ENCODE data around the gene MED12.

DNA sequence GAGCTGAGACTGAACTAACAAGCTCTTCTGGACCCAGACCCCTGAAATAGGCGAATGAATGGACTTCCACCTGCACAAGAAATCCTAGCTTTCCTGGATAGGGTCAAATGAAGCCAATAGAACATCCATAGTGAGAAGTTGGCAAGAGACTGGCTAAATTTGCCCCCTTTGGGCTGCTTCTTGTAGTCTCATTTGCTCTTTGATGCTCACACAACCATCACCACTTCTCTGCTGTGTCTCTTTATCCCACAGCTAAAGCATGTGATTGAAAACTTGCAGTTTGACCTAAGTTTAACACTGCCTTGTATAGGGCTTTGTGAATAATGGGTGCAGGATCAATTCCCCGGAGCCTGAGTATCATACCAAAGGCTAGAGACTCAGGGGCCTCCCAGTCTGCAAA lies 64.5 kb downstream of the MED12 start:
- TF ChIP-seq, protein P1, sequence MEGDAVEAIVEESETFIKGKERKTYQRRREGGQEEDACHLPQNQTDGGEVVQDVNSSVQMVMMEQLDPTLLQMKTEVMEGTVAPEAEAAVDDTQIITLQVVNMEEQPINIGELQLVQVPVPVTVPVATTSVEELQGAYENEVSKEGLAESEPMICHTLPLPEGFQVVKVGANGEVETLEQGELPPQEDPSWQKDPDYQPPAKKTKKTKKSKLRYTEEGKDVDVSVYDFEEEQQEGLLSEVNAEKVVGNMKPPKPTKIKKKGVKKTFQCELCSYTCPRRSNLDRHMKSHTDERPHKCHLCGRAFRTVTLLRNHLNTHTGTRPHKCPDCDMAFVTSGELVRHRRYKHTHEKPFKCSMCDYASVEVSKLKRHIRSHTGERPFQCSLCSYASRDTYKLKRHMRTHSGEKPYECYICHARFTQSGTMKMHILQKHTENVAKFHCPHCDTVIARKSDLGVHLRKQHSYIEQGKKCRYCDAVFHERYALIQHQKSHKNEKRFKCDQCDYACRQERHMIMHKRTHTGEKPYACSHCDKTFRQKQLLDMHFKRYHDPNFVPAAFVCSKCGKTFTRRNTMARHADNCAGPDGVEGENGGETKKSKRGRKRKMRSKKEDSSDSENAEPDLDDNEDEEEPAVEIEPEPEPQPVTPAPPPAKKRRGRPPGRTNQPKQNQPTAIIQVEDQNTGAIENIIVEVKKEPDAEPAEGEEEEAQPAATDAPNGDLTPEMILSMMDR (conservative IDR thresholded peaks at IDR 0.05; ENCODE audit: low read length): no peak
- no peak for TF ChIP-seq EZH2phosphoT487 (IDR thresholded peaks at IDR 0.05; ENCODE audit: borderline replicate concordance, low read depth, low read length)
